ENCODE results near the gene ITGA6.

ITGA6 gene

DNA sequence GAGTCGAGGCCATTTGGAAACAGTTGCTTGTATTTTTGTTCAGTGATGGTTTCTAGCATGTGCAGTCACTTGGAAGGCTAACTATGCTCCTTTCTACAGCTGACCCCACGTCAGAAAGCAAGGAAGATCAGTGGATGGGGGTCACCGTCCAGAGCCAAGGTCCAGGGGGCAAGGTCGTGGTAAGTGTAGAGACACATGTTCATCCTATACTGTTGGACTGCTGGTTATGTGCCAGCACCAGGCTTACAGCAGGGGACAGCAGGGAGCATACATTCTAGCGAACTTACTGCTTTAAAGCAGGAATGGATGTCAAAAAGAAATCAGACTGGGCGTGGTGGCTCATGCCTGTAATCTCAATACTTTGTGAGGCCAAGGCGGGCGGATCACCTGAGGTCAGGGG, 40.0 kb downstream of the ITGA6 start:
- DNase-seq, result no peak

DNA sequence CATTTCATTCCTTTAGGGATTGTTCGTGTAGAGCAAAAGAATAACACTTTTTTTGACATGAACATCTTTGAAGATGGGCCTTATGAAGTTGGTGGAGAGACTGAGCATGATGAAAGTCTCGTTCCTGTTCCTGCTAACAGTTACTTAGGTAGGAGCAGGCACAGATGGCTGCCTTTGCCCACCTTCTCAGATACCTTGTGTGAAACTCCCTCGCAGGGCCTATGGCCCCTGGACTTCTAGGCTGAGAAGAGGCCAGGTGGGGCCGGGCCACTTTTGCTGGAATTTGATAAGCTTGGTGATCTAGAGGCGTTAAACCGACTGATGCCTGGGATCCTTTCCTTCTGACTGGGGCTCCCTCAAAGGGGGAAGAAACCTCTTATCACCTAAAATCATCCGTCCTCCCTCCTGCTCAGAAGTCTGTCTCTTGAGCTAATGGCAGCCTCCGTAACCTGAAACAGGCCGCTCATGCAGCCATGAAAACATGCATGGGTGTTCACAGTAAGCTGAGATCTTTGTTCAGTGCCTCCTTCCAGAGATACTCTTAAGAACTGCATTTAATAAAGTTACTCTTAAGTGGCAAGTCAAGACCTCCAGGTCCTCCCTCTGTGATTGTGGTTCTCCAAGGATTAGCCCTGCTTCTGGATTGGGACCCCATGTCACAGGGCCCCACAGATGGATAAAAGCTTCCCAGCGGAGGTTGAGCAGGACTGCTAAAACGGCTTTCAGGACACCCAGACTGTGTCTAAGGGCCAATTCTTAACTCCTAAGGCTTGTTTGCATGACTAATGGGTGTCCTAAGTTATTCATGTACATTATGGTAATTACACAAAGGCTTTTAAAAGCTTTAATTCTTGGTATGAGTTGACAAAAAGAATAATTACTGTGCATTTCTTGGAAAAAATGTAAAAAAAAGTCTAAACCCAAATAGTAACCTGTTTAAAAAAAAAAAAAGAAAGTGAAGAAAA, 43.9 kb downstream of the ITGA6 start:
- DNase-seq, result no peak

DNA sequence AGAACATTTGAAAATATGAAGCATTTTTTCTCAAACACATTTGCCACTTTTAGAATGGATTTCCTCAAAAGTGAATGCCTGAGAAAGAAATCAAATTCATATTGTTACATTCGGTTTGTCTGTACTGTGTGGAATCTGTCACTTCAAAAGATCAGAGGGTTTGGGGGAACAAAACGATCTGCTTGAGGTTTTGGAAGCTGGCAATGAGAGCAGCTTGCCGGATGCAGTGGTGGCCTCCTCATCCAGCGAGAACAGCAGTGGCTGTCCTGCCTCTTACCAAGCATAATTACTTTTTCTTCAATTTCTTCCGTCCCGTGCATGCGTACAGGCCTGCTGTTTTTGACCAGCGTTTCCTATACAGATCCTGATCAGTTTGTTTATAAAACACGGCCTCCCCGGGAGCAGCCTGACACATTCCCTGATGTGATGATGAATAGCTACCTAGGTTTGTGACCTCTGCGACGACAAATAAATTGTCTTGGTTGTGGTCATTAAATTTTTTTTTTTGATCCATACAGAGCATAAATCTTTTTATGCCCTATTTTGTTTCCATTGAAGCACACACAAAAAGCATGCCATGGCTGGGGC, 45.2 kb downstream of the ITGA6 start:
- DNase-seq, result no peak

DNA sequence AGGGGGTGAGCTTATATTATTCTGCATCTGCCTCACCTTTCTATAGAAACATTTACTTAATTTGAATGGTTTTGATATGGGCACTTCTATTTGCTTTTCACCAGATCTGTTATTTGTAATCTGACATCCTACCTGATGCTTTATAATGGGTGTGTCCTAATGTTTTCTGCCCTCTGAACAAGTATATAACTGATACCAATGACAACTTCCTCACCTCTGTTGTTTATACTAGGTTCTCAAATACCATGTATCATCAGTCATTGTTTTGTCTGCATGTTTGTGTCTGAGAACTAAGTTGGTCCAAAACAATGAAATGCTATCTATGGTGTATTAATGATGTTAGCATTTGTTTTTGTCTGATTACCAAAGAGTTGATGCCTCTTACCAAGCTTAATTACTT, 45.8 kb downstream of the ITGA6 start:
- no peak for DNase-seq

DNA sequence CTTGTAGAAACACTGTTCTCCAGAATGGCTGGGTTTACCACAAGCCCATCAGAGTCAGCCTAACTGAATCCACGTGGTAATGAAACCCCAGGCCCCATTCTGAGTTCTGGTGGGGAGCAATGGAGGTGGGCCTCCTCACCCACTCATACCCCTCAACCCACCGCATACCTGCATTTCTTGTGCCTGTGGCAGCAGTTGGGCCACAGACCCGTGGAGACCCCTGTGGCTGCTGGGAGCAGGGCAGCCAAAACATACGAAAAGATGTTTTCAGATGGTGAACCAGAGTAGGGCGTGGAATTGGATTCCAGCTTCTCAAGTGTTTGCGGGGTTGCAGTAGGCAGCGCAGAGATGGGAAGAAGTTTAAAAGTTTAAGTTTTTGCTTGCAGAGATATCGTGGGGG, 51.0 kb downstream of the ITGA6 start:
- DNase-seq, result no peak

DNA sequence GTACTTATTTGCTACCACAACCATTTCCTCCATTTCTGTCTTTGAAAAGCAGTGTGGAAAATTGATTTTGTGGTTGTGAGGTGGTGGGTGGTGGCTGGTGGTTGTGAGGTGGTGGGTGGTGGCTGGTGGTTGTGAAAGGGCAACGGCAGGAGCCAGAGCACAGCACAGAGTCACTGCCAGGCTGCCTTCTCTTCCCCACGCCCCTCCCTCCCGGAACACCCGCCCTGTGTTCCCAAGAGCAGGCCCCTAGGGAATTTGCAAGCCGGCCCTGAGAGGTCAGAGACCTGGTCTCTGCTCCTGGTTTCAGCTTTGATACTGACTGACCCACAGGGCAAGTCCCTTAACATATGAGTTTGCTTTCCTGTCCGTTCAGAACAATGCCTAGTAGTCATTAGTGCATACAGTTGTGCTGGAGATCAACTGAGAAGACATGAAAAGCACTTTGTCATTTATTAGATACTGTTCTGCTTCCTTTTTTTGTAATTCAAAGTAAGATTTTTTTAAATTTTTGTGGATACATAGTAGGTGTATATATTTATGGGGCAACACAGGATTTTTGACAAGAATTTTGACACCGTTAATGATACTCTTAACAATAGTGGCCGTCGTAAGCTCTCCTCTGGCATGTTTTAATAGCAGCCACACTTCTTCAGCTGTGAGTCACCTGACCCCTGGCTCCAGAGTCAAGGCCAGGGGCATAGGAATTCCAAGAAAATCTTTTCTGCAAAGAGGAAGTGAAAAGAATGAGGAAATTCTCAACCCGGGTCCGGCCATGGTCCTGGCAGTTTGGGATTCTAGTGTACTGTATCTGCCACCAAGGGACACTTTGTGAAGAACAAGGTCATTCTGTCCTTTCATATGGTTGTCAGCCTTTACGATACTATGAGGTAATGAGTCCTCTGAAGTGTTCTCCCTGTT, 53.2 kb downstream of the ITGA6 start:
- DNase-seq, result peak in 1 of 2 experiments; percentile 11

DNA sequence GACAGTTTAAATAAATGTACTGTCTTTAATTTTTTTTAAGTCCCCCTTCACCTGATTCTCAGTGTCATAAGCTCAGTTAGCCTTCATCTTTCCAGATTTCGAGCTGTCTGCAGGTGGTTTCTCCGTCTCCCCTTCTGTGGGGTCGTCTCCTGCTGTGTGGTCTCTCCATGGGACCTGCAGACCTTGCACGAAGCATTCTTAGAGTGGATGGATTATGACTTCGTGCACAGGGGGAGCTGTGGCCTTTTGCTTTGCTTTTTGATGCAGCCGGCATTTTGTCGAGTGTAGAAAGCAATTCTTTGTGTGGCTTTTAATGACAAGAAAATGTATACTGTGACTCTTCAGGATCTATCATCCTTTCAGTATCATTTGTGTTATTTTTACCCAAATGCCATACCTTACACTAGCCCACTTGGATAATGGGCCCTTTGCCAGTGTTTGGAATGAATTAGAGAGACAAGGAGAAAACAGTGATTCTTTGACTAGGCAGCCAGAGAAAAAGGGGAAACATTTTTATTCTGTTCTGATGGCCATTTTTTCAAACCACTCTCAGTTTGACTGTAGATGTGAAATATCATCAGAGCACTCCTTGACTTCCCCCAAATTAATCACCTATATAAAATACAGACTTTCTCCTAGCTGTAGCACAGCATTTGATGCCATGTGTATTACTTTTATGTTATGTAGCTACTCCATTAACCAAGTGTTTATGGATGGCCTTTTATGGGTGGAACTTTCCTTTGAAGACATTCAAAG, 54.3 kb downstream of the ITGA6 start:
- no peak for DNase-seq

DNA sequence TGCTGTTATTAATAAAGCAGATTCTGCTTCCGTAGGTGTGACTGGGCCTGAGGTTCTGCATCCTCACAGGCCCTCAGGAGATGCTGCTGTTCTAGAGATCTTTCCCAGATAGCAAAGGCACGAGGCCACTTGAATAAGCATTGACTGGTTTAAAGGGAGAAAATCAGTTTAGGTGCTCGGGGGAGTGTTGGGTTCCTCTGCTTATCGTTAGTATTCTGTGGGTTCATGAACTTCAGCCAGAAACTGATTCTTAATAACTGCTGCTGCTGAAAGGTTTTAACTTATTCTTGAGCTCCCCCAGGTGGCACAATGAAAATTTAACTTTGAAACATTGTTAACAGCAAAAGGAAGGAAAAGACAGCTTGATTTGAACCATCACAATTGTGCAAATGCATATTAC, 56.9 kb downstream of the ITGA6 start:
- DNase-seq, result no peak

DNA sequence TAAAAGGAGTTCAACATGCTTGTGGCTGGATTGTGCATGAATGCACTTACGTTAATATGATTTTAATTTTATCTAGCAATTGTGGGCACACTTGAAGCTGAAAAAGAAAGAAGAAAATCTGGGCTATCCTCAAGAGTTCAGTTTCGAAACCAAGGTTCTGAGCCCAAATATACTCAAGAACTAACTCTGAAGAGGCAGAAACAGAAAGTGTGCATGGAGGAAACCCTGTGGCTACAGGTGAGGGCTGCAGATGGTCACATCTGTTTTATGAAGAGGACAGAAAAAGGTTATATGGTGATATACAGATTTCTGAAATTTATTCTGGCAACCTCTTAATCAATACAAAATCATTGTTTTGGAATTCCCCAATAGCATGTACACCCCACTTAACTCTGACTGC, 57.3 kb downstream of the ITGA6 start:
- DNase-seq, result no peak

DNA sequence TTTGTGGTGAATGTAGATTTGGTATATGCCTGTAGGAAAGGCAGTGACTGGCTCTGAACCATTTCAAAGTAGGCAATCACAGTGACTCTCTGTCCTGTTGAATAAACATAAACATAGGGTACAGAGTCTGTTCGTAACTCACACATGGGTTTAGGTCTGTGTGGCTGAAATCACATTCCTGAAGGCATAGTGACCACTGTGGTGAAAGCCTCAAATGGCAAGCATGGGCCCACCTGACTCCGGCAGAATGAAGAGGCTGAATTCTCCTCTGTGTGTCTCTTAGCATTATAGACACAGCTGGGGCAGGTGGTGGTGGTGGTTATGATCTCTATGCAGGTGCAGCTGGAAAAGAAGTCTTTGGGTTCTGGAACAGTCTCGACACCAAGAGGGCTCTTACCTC, 61.2 kb downstream of the ITGA6 start:
- DNase-seq, result no peak

DNA sequence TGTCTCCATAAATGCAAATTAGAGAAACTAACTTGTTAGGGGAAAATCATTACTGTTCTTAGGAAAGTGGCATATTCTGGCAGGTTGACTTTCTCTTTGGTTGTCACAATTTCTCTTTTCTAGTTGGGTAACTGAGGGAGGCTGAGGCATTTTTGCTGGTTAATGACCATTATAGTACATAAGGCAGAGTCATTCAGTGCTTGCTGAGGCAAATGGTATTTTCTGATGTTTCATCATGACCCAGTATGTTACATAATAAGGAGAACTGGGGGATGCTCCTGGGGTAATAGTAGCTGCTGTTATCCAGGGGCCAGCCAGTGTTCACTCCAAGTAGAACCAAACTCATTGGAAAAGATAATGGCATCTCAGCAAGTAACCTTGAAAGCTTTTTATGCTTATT, 62.3 kb downstream of the ITGA6 start:
- no peak for DNase-seq

DNA sequence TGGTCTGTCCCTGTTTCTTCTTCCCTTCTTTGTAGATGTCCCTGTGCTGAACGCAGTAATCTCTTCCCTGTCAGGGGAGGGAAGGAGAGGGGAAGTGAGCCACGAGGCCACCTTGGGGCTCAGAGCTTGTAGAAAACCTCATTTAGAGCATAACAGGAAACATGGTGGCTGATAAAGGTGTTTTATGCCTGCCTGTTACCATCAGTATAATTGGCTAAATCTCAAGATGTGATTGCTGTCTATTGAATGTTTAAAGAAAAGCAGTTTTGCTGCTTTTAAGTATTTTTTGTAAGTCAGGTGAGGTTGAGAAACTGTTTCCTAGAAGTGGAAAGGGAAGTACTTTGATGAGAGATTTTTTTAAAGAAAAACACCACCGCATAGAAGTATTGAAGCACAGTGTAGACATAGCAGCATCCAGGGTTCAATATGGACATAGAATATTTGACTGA, 68.8 kb downstream of the ITGA6 start:
- peak; percentile 9 to 27 for DNase-seq

DNA sequence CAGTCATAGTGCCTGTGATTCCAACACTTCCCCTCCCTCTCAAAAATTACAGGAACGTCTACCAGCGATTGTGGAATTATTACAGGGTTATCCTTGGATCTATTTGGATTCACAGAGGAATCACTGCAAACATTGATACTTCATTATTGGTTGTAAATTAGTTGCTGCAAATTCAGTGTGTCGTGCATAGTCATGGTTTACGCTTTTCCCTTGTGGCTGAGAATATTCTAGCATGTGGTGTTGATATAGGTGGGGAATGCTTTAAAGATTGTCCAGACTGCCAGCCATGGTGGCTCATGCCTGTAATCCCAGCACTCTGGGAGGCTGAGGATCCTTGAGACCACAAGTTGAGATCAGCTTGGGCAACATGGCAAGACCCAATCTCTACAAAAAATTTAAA, 79.8 kb downstream of the ITGA6 start:
- DNase-seq, result no peak

DNA sequence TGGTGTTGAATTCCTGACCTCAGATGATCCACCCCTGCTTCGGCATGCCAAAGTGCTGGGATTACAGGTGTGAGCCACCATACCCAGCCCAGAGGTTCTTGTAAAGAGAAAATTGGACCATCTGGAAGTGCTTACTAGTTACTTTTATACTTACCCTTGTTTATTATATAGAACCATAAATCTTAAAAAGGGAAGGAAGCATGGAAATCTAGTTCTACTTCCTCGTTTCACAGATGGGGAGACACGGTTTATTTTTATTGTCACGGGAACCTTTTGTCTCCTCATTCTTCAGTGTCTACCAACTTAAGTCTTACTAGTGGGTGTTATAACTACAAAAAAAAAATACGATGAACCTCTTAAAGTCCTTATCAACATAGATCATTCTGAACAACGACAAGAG, 82.7 kb downstream of the ITGA6 start:
- no peak for DNase-seq

DNA sequence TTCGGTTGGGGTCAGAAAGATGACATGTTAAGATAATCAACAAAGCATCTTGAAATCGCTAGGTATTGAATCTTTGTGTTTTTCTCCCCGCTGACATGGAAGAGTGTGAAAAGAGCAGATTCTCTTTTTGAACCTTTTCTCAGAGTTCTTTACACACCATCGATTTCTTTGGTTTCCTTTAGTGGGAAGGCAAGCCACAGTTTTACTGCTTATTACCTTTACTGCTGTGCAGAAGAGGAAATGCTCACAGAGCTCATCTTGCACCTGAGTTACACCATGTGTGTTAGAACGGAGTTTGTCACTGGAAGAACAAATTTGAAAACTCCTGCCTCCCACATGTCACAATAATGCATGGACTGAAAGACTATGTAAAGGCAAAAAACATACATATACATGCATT, 83.2 kb downstream of the ITGA6 start:
- no peak for DNase-seq

DNA sequence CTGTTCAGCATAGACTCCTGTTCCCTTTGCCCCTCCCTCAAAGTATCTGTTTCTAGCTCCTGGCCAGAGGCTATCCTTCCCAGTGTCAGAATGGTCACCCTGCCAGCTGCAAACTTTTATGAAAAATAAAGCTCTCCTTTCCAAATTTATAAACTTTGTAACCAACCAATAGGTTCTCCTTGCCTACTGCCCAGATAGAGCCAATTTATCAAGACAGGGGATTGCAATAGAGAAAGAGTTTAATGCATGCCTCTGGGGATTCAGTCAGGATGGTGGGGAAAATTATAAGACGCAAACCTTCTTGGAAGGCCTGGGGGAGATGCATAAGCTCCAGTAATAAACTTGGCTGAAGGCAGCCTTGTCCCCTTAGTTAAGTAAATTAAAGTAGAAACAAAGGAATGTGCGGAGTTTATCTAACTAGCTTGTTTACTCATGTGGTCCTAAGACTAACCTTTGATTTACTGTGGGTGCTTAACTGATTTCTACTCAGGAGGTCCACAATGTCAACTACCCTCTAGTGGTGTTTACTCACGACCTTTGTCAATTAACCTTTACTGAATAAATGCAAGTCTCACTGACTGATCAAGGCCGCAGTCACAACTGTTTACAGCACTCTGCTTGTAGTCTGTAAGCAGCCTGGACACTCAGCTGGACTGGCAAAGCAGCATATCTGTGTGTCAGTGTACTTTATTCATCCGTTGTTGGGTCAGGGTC, 85.6 kb downstream of the ITGA6 start:
- DNase-seq, result no peak

DNA sequence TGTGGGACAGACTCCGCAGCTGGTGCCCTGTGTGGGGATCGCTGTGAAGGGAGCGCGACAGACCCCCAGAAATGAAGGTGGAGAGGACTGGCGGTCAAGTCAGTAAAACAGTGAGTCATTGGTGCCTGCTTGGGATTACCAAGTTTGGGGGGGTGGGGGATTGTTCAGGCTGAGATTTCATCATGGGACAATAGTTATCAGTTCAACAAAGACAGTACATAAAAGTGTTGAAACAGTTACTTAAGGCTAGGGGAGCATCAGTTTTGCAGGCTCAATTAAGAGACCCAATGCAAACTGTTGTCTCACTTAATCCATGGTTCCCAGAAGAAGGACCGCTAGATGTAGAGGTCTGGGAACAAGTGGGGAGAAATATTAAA, 86.1 kb downstream of the ITGA6 start:
- no peak for DNase-seq

DNA sequence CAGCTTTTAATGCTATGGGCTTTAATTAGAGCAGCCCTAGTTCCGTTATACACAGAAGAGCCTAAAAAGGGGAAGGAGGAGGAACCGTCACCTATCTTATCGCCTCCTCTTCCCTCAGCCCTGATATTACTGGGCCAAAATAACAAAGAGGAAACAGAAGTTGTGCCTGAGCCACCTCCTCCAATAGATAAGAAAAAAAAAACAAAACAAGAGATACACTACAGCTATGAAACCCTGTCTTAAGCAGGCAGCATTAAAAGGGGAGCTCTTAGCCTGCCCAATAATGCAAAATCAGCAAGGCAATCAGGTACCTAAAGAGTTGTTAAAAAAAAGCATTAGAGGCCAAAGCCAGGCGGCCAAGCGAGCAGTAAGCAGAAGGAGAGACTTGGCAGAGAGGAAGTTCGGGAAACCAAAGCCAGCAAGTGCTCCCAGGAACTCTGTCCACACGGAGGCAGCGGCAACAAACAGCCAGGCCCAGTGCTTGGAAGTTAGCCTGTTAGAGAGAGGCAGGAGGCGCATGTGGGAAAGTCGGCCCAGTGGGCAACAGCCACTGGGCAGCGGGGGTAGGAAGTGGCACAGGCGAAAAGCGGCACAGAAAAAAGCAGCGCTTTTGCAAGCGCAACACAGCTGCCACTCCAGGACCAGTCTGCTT, 86.7 kb downstream of the ITGA6 start:
- DNase-seq, result no peak

DNA sequence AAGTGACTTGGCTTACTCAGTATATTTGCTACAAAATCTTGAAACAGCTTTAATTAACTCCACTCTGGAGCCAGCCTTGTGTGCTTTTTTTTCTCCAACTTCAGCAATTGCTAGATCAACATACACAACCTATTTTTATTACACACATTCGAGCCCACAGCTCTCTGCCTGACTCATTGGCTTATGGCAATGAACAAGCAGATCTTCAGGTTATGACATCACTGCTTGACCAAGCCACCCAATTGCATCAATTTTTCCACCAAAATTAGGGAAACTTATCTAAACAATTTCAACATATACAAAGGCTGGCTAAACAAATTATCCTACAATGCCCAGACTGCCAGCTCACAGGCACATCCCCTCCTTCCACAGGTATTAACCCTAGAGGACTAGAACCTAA, 88.9 kb downstream of the ITGA6 start:
- no peak for DNase-seq

DNA sequence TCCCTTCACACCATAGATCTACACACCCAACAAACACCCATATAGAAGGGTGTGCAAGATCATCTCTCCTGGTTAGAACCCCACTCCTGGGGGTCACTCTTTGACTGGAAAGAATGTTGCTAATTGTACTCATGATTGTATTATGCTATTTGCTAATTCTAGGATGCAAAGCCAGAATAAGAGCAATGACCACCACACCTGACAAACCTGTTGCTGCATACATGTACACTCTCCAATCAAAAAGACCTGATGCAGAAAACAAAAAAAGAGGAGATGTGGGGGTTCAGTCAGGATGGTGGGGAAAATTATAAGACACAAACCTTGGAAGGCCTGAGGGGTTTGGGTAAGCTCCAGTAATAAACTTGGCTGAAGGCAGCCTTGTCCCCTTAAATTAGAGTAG, 91.6 kb downstream of the ITGA6 start:
- DNase-seq, result no peak

DNA sequence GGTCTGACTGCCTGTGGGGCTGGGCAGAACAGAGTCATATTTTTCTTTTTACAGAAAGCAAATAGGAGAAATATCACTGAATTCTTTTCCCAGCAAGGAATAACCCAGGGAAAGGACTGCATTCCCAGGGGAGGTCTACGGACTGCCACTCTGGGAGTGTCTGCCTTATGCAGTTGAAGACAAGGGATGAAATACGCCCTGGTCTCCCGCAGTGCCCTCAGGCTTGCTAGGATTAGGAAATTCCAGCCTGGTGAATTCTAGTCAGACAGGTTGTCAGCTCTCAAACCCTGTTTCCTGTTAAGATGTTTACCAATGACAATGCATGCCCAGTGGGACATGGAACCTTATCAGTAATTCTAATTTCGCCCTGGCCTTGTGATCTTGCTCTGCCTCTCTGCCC, 98.2 kb downstream of the ITGA6 start:
- no peak for DNase-seq
